NCI-H187 (cell line): ENCODE results near the gene PUS7.
"Not testable (repeated sequence)": the region's sequence is repeated elsewhere in the genome, so short reads cannot be mapped to it uniquely, and the experiment has no call there.

Experiments
- DNase-seq, 2 experiments: peaks; one replicate each; lab custom pipeline; 2025; lab: John Stamatoyannopoulos, UW

The PUS7 gene, protein sequence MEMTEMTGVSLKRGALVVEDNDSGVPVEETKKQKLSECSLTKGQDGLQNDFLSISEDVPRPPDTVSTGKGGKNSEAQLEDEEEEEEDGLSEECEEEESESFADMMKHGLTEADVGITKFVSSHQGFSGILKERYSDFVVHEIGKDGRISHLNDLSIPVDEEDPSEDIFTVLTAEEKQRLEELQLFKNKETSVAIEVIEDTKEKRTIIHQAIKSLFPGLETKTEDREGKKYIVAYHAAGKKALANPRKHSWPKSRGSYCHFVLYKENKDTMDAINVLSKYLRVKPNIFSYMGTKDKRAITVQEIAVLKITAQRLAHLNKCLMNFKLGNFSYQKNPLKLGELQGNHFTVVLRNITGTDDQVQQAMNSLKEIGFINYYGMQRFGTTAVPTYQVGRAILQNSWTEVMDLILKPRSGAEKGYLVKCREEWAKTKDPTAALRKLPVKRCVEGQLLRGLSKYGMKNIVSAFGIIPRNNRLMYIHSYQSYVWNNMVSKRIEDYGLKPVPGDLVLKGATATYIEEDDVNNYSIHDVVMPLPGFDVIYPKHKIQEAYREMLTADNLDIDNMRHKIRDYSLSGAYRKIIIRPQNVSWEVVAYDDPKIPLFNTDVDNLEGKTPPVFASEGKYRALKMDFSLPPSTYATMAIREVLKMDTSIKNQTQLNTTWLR

GRCh38 chr7:105521717-105522463 is at the start of gene PUS7:
Gene PUS7 (minus strand): TSS chr7:105522271. CDS start chr7:105508512, 13,759 bp downstream.
- peak; percentile 88 to 90 for DNase-seq

DNA sequence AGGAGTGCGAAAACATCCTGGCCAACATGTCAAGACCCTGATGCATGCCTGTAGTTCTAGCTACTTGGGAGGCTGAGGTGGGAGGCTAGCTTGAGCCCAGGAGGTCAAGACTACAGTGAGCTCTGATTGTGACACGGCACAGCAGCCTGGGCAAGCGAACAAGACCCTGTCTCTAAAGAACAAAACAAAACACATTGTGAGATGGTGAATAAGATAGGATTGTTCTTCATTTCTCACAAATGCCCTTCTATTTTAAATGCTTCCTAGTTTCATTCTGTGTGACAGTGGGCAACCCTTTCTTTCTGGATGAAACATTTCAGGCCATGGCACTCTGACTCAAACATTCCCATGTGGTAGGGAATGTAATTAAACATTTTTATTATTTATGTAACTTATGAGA is 45.8 kb upstream of the PUS7 start:
- no peak for DNase-seq

DNA sequence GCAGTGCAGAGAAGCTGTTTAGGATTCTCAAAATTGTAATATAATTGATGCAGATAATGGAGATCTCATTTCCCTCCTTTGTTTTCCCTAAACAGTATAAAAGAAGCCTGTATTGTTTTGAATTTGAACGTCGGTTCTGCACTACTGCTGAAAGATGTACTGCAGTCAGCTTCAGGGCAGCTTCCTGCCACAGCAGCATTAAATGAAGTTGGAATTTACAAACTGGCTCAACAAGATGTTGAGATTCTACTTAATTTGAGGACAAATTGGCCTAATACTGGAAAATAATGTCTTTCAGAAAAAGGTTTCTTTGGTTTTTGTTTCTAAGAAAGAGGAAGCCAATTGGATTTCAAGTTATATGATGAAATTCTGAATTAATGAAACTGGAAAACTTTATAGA is 45.0 kb upstream of the PUS7 start:
- DNase-seq: no peak

- DNase-seq: no peak
These were observed 43.1 kb upstream of the PUS7 start for GRCh38 chr7:105565190-105565589.

GRCh38 chr7:105559926-105560325 is 37.9 kb upstream of the PUS7 start:
- DNase-seq: no peak

- DNase-seq: no peak
These were observed 16.3 kb upstream of the PUS7 start for GRCh38 chr7:105538339-105538738.

DNA sequence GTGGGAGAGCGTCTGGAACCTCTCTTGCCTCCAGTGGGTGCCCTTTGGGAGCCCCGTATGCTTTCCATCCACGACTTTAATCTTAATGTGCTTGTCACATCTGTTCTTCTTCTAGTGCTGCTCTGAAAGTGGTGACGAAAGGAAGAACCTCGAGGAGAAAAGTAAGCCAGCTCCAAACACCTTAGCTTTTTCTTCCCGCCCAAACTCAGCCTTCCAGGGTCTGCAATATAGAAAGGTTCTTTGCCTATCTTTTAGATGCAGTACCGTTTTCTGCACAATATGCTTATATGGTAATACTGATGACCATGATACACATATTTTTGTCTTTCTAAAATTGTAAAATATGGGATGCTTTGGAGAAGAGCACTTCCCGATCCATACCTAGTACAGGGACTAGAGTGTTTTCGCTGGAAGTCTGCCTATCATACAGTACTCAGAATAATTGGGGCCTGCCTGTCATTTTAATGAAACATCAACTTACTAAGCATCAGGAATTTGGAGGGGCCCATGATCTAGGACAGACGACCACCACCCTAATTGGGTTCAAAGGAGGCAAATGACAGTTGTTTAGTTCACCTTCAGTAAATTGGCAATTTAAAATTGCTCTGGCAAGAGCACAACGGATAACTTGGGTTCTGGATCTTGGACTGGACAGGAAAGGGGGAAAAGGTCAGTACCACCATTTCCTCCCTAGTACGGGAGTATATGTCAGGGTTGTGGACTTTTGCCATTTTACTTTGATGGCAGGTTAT is 10.8 kb upstream of the PUS7 start:
- no peak for DNase-seq

DNA sequence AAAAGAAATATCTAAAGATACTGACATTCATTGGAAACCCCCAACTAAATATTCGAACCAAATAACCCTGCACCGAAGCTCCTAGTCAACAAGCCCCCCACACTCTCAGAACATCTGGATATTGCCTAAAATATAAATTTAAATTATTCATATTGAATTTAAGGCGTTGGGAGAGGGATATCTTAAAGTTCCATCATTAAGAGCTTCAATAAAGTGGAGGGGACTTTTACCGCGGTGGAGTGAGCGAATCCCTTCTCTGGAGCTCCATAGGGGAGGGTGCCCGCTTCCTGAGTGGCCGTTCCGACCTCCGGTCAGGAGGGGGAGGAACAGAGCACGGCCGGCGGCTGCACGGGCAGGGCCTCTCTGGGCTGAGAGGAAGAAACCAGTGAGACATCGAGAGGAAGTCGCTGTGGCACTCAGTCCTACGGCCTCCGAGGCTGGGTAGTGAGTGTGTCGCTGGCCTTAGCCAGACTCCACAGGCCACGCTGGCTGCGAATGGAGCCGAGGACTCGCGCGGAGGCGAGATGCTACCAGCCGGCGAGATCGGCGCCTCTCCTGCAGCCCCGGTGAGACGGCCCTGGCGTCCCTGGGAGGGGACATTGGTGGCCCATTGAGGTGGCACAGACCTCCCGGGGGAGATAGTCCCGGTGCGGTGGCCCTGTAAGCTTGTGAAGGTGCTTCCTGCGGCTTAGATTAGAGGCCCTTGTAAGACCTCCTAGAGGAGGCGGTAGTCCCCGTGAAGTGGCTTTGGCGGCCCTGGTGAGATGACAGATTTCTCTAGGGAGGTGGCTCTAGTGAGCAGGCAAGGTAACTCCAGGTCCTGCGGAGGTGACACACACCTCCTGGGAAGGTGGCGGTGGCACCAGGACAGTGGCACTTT is 10.0 kb upstream of the PUS7 start, which contains the start of gene RINT1:
Gene RINT1 (plus strand): TSS at position 410 of the 880 bp plus-strand sequence. CDS start 115 bp downstream, at position 525.
- peak; percentile 76 to 88 for DNase-seq

GRCh38 chr7:105530546-105530945 is 8.5 kb upstream of the PUS7 start:
- DNase-seq: no peak

- DNase-seq: no peak
These were observed 8.1 kb upstream of the PUS7 start for GRCh38 chr7:105530126-105530525.

- DNase-seq: not testable (repeated sequence)
These were observed 5.7 kb upstream of the PUS7 start for GRCh38 chr7:105527737-105528136.

GRCh38 chr7:105524840-105525239 is 2.8 kb upstream of the PUS7 start:
- no peak for DNase-seq

DNA sequence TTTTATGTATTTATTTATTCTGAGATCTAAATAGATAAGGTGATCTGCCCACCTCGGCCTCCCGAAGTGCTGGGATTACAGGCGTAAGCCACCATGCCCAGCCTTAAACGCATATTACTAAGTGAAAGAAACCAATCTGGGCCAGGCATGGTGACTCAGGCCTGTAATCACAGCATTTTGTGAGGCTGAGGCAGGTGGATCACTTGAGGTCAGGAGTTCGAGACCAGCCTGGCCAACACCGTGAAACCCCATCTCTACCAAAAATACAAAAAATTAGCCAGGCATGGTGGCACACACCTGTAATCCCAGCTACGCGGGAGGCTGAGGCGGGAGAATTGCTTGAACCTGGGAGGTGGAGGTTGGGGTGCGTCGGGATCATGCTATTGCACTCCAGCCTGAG is 2.4 kb upstream of the PUS7 start:
- not testable (repeated sequence) for DNase-seq

- peak; percentile 84 to 90 for DNase-seq
These were observed 899 bp downstream of the PUS7 start for GRCh38 chr7:105521027-105521716.

DNA sequence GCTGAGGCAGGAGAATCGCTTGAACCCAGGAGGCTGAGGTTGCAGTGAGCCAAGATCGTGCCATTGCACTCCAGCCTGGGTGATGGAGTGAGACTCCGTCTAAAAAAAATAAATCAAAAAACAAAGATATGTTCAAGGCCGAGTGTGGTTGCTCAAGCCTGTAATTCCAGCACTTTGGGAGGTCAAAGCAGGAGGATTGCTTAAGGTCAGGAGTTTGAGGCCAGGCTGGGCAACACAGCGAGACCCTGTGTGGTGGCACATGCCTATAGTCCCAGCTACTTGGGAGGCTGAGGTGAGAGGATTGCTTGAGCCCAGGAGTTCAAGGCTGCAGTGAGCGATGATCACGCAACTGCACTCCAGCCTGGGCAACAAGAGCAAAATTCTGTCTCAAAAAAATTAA is 1.5 kb downstream of the PUS7 start:
- DNase-seq: not testable (repeated sequence)

DNA sequence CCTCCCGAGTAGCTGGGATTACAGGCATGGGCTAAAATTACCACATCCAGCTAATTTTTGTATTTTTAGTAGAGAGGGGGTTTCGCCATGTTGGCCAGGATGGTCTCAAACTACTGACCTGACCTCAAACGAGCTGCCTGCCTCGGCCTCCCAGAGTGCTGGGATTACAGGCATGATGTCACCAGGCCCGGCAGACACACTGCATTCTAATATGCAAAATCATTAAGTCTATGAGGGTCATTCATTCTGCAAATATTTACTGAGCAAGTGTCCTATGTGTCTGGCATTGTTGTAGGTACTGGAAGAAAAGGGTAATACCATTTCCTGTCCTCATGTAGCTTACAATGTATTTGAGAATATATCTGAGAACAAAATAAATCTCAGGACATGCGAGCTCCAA is 2.7 kb downstream of the PUS7 start:
- DNase-seq: no peak

GRCh38 chr7:105515610-105516009 is 6.5 kb downstream of the PUS7 start:
- not testable (repeated sequence) for DNase-seq

GRCh38 chr7:105512926-105513526 is 9.0 kb downstream of the PUS7 start:
- no peak for DNase-seq

DNA sequence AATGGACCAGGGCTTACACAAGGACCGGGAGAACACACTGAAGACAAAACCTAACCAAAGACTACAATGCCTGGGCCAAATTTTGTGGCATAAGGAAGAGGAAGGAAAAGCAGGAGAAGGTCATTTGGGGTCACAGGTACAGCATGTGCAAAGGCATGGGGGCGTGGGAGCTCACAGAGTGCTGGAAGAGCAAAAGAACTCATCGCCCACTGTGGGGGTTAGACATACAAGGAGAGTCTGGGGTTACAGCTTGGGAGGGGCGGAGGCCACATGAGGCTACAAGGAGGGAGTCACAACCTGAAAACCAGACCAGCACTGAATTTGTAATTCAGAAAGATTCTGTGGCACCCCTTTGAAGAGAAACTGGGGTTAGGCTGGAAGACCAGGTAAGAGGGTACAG is 9.7 kb downstream of the PUS7 start:
- no peak for DNase-seq

GRCh38 chr7:105502173-105502572 is 19.9 kb downstream of the PUS7 start:
- no peak for DNase-seq
